GM15510 (cell line): Measurements from ENCODE around the gene CERK.

Experiments used
- POLR2A ChIP-seq: IDR thresholded peaks from 3 replicates; pipeline ENCODE4 v1.6.1; 2011; ENCODE audit warnings: borderline replicate concordance; ENCODE audit not compliant: insufficient read length; ENCODE audit errors: extremely low read depth

Gene CERK

DNA sequence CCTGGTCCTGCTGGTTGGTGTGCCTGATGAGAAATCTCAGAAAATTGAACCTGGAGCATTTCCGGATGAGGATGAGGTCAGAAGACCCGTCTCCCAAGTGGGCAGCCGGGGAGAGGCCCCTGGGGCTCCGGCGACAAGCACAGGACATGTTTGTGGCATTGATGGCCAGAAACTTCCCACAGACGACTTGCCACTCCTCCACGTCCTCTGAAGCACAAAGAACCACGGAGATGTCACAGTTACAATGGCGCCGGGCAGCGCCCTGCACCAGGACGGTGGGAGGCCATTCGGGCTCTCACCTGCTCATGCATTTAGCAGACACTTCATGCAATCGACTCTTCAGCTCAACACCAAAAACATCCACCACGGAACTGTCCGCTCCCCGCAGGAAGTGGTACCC, 46.5 kb downstream of the CERK start:
- no peak for TF ChIP-seq POLR2A

DNA sequence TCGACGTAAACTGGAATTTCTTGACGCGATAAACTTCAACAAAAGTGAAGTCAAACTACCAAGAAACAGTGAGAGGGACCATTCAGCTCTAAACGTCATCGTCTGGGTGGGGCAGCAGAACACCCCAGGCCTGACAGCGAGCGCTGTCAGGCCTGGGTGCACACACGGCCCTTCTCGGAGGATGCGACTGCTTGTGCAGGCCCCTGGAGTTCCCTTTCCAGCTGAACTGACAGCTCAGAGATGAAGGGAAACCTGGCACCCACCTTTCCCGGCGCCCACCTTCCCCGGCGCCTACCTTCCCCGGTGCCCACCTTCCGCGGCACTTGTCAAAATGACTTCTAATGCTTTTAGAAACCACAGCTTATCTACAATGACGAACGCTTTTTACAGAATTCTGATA, 47.9 kb downstream of the CERK start:
- TF ChIP-seq POLR2A: no peak

DNA sequence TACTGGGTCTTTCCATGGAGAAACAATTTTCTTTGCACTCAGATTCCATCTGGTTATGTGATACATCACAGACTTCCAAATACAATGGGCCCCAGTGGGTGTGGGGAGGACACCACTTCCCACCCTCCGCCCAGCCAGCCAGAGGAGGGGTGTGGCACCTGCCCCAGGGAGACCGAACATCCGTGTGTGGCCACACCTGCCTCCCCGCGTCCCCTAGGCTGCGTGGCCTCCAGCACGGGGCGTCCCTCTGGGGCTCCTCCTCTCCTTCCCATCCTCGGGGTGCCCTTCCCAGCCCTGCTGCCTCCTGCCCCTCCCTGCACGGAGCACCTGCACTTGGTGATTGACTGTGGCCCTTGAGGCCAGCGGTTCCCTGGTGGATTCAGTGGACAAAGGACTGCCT, 49.1 kb downstream of the CERK start:
- TF ChIP-seq POLR2A: no peak

DNA sequence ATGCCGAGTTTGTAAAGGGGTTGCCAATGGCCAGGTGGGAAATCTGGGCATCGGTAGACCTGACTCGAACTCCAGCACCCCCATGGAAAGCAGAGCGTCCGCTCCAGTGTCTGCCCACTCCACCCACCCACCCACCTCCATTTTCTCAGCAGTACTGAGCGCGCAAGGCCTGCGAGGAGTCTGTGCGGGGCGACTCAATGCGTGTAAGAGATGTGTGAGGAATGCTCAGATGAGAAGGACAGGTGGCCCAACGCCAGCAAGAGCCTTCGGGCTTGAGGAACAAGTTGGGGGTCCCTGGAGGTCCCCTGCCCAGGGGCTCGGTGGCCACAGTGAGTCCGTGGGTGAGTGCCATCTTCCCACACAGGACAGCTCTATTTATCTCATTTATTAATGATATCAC, 50.6 kb downstream of the CERK start:
- TF ChIP-seq POLR2A: no peak

DNA sequence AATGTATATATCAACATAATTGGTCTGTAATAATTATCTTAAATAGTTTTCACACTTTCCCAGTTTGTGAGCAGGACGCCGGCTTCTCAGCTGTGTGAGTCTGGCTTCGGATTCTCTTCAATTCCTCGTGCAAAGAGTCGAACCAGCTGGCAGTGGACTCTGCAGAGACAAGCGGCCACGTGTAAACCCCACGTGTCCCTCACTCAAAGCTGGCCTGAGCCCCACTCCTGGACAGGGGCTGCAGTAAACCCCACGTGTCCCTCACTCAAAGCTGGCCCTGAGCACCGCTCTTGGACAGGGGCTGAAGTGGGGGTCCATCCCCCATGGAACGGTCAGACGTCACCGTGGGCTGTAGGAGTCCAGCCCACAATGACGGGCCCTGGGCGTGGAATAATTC, 51.0 kb downstream of the CERK start:
- TF ChIP-seq POLR2A: no peak

DNA sequence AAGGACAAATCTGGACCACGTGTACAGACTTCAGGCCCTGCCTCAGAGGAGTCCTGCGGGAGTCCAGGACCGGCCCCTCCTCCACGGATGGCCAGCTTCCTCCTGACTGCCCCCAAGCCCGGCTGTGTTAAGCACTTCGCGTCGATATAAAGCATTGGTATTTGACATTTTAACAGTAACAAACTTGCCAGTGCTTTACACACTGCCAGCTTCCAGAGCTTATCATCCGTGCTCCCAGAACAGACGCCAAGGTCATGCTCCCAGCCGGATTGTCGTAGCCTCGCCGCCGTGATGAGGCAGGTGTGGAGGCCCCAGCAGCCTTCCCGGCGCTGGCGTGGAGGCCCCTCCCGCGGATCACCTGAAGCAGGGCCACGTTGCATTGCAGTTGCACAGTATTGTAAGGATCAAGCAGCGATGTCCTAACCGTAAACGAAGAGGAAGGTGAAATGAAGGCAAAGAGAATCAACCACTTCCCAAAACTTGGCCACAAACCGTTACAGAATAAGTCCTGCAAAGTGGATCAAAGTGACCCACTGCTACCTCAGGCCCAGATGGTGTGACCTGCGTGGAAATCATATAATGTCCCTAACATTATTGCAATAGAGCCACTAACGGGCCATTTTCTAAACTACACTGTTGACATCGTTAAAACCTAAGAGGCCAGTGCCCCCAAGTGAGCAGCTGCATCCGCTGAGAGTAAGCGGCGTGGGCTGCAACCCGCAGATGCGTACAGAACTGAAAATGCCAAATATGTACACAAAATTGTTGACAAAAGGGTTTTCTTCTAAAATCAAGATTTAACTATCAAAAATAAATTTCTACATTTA, 51.6 kb downstream of the CERK start:
- no peak for TF ChIP-seq POLR2A

DNA sequence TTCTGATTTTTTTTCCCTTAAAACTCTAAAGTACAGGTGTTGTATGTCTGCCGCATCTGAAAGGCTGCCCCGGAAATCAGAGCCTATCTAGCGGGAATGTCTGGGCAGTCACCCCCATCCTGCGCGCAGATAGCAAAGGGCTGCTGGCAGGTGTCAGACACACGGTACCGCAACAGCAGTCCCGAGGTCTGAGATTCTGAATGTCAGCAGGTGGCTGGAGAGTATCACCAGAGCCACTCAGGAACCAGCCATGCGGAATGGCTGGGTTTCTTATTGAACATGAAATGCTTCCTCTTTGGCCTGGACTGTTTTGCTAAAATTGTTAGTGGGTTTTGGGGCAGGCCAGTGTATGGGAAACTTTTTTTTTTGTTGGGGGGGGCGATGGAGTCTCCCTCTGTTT, 53.3 kb downstream of the CERK start:
- TF ChIP-seq POLR2A: no peak

DNA sequence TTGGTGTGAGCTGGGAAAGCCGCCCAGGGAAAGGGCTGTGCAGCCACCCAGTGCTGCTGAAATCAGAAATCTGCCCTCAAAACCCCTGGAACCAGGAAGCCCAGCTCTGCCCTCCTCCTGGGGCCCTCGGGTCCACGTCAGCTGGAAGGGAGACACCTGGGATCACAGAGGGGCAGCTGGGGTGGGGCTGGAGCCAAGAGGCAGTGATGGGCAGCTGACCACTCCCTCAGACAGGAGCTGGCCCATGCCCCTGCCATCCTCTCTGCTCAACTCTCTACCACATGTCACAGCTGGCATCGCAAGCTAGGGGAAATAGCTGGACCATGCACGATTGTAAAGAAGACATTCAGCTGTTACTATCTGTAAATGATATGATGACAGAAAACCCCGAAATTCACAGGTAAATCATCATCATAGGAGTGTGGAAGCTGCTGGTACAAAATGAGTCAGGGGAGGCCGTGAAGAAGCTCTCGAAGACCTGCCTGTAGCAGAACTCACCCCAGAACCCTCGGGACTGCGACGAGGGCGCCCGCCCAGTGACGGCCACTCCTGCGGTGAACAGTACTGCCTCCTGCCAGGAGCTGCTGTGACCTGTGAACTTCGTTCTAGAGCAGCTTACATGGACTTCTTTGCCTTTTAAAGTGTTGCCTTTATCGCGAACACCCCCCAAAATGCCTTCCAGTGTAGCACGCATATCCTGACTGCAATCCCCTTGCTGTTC, 55.9 kb downstream of the CERK start:
- no peak for TF ChIP-seq POLR2A

DNA sequence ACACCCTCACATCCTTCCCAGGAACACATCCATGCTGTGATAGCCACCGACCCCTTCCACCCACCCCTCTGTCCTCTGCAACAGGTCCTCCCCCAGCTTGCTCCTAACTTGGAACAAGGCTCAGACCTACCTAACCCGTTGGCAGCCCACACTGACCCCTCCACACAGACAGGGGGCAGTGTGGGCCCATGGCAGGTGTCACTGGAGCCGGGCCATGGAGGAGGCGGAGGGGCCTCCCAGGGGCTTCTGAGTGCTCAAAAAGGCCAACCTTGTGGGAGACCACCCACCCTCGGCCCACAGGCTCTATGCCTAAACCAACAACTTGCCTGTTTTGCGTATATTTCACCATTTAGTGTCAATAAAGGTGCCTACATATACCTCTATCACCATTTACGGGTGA, 57.0 kb downstream of the CERK start:
- TF ChIP-seq POLR2A: no peak

DNA sequence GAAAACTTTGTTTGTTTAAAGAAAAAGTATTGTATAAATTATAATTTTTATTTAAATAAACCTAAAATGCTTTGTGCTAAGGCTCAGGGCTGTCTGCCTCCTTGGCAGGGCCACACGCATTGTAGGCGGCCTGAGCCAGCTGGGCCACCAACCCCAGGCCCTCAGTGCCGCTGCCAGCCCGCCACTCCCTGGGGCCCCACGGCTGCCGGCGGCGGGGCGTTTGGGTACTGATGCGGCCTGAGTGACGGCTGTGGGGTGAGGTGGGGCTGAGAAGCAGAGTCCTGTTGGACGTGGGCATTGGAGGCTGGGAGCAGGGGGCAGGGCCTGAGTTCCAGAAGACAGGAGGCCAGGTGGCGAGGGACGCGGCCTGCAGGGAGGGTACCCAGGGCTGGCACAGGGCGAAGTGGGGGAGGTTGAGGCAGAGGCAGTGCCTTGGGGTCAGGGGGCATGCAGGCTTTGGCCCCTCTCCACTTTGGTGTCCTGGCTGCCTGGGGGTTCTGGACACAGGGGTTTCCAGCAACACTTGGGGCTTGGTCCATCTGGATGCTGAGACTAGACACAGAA, 58.3 kb downstream of the CERK start:
- no peak for TF ChIP-seq POLR2A

DNA sequence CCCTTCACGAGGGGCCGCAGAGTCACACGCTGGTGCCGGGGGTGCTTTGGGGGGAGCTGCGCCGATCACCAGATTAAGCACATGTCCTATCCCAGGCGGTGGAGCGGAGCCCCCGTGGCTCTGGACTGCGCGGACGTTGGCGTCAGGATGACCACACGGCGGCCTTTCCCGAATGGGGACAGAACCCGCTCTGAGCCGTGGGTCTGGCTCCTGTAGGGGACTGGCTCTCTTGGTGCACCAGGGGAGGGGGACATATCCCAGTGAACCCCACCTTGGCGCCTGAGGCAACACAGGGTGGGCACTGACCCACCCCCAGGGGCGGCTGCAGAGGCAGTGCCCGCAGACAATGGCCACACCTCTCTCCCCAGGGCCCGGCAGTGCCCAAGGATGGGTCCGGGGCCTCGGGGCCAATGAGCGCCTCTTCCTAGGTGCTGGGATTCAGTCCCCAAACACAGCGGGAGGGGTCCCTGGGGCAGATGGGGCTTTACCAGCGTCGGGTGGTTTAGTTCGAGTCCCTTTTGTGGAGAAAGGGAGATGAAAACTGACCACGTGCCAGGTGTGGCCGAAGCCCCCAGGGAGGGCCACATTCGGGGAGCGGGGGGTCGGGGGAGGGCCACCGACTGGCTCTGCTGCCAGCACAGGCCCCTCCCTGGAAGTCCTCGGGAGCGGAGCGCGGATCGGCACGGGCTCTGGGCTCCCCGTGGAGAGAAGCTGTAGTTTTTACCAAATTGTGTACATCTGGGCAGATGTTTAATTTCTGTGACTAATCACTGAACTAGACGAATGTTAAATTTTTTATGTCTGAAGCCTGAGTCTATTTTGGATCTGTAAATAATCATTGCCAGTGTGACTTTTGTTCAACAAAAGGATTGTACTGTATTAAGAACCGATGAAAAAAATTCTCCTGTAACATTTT, 59.0 kb downstream of the CERK start:
- no peak for TF ChIP-seq POLR2A

DNA sequence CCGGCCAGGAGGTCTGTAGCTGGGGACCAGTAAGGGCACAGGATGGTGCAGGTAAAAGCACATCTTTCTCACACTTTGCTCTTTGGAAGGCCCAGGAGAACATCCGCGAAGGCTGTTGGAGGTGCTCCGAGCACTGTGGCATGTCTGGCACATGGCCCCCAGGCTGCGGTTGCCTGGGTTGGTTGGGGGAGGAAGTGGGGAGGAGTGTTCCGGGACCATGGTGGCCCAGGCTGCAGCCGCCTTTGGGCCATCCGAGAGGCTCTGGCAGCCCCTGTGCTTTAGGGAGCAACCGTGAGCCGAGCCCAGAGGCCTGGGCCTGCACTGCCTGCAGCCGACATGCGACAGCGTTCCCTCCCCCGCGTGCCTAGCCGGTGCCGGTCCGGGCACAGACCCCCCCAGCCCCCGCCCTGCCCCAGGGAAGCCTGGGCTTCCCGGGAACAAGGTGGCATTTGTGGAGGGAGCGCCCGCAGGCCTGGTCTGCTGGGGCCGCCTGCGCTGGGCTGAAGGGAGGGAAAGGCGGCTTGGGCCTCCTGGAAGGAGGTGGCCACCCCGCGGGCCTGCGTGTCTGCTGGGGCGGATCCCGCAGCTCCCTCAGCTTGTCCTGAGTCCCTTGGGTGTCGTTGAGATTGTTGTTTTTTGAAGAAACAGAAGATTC, 59.9 kb downstream of the CERK start:
- no peak for TF ChIP-seq POLR2A

DNA sequence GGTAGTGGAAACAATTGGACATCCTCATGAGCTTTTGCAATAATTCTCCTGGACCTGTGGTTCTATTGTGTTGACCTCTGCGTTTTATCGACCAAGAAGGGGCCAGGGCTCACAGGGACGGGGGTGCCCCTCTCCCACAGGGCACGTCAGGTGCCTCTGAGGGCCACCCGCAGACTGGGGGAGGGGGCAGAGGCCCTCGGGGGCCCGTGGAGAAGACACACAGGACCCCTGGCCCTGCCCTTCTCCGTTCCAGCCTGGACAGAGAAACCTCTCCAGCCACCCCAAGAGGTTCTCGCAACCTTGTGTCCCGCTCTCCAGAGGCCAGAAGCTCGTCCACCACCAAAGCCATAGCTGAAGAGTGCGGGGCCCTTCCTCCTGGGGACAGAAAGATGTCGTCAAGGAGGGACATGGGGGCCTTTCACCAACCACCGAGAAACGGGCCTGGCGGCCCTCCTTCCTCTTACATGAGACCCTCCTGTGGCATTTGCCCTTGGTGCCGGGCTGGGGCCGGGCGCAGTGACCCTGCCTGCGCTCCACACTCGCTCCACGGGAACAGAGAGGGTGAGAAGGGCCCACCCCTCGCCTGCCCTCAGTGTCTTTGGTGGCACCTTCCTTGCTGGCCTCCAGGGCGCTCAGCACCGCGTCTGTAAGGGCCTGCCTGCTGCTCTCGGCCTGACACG, 60.6 kb downstream of the CERK start:
- TF ChIP-seq POLR2A: no peak

DNA sequence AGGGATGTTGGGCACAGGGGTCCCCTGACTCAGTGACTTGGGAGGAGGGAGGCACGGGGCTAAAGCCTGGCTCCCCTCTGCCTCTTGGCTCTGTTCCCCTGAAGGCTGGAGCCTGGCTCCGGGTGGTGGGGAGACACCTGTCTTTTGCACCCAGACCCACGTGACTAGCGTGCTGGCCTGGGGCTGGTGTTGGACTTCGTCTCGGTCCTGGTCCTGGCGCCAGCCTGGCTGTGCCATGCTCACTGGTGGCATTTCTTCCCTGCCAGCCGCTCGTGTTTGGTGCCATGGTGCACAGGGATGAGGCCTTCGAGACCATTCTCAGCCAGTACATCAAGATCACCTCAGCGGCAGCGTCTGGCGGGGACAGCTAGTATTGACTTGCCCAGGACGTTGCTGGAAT, 61.2 kb downstream of the CERK start:
- no peak for TF ChIP-seq POLR2A

DNA sequence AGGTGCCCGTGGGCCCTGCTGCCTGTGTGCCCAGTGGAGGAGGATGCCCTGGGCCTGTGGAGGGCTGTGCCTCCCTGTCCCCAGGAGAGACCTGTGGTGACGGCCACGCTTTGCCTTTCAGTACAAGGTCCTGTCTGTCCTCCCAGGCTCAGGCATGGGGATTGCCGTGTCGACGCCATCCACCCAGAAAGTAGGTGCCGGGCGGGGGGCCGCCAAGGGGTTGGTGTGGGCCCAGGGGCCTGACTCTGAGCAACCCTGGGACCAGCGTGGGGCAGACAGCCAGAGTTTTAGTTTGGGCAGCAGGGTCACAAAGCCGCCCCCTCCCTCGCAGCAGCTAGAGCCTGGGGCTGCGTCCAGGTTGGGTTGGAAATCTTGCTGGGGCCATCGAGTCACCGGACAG, 61.6 kb downstream of the CERK start:
- no peak for TF ChIP-seq POLR2A

DNA sequence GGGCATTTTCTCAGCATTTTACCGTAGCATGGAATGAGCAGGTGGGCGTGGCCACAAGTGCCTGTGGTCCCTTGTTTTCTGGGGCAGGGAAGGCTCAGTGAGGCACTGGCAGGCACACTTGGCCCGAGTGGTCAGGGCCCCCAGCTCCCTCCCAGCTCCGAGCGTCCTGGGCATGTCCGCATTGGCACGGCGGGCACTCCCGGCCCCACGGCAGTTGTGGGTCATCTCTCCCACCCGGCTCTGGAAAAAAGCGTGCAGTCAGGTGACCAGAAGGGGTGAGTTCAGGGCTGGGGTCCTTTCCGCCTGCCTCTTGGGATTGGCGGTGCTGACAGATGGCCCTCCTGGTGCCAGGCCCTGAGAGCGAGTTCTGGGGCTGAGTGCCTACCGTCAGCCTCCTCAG, 62.1 kb downstream of the CERK start:
- no peak for TF ChIP-seq POLR2A
